ENCODE measurements around the gene TAF6L.

TAF6L gene

GRCh38 chr11:62805961-62806441 lies 34.8 kb downstream of the TAF6L start:
- TF ChIP-seq EZH2phosphoT487 (IDR thresholded peaks at IDR 0.05; ENCODE audit: borderline replicate concordance) (no peak), CTCF (conservative IDR thresholded peaks at IDR 0.05; ENCODE audit: low read length) (no peak)
- Histone ChIP-seq H3K36me3 (ENCODE audit: insufficient read depth, low read length) (peaks cover 12% of the 10 kb centered on the region; the same call in 1 of the 2 replicates), H4K20me1 (ENCODE audit: insufficient read depth, low read length, poor library complexity, severe bottlenecking) (peaks cover 18% of the 10 kb centered on the region), H3K27me3 (ENCODE audit: insufficient read depth, low read length, poor library complexity, severe bottlenecking) (no peaks in the 10 kb centered on the region), H3K9me3 (ENCODE audit: insufficient read depth, low read depth, low read length) (no peaks in the 10 kb centered on the region), H3F3A (ENCODE audit: low read depth) (no peaks in the 10 kb centered on the region), H3K9ac (ENCODE audit: low read depth, low read length, poor library complexity, severe bottlenecking) (peak overlapping the region; percentile 89), H3K79me2 (ENCODE audit: insufficient read depth, low read length) (peaks cover 39% of the 10 kb centered on the region), H3K4me2 (ENCODE audit: low read depth, low read length, poor library complexity, severe bottlenecking) (peak overlapping the region; percentile 76), H3K9me2 (replicated peaks; ENCODE audit: low read depth, low read length) (no peaks in the 10 kb centered on the region), H3K4me3 (ENCODE audit: low read length, poor library complexity, severe bottlenecking) (peak overlapping the region; percentile 94), H3K4me1 (ENCODE audit: insufficient read depth, low read length, poor library complexity, severe bottlenecking) (peaks cover 15% of the 10 kb centered on the region), H2AFZ (ENCODE audit: low read length) (peak overlapping the region; percentile 85; the same call in 1 of the 2 replicates)

GRCh38 chr11:62806611-62807121 lies 35.5 kb downstream of the TAF6L start:
- TF ChIP-seq CTCF (conservative IDR thresholded peaks at IDR 0.05; ENCODE audit: low read length) = no peak
- TF ChIP-seq EZH2phosphoT487 (IDR thresholded peaks at IDR 0.05; ENCODE audit: borderline replicate concordance) = no peak

GRCh38 chr11:62810748-62811147 lies 39.6 kb downstream of the TAF6L start:
- H2AFZ ChIP-seq (ENCODE audit: low read length) = no peak overlapping the region
- no peaks in the 10 kb centered on the region for H3K9me2 ChIP-seq (replicated peaks; ENCODE audit: low read depth, low read length)
- no peaks in the 10 kb centered on the region for H4K20me1 ChIP-seq (ENCODE audit: insufficient read depth, low read length, poor library complexity, severe bottlenecking)
- no peak overlapping the region for H3K4me3 ChIP-seq (ENCODE audit: low read length, poor library complexity, severe bottlenecking)
- no peaks in the 10 kb centered on the region for H3K79me2 ChIP-seq (ENCODE audit: insufficient read depth, low read length)
- no peaks in the 10 kb centered on the region for H3K27me3 ChIP-seq (ENCODE audit: insufficient read depth, low read length, poor library complexity, severe bottlenecking)
- no peaks in the 10 kb centered on the region for H3K4me1 ChIP-seq (ENCODE audit: insufficient read depth, low read length, poor library complexity, severe bottlenecking)
- no peak overlapping the region for H3K9ac ChIP-seq (ENCODE audit: low read depth, low read length, poor library complexity, severe bottlenecking)
- TF ChIP-seq CTCF (conservative IDR thresholded peaks at IDR 0.05; ENCODE audit: low read length) (no peak), EZH2phosphoT487 (IDR thresholded peaks at IDR 0.05; ENCODE audit: borderline replicate concordance) (no peak)
- no peak overlapping the region for H3K4me2 ChIP-seq (ENCODE audit: low read depth, low read length, poor library complexity, severe bottlenecking)
- no peaks in the 10 kb centered on the region for H3F3A ChIP-seq (ENCODE audit: low read depth)
- no peaks in the 10 kb centered on the region for H3K36me3 ChIP-seq (ENCODE audit: insufficient read depth, low read length)
- H3K9me3 ChIP-seq (ENCODE audit: insufficient read depth, low read depth, low read length) = no peaks in the 10 kb centered on the region

More at GRCh38 chr11:62806611-62807121, 35.5 kb downstream of the TAF6L start:
- Histone ChIP-seq H4K20me1 (ENCODE audit: insufficient read depth, low read length, poor library complexity, severe bottlenecking) (peaks cover 14% of the 10 kb centered on the region), H3K9me2 (replicated peaks; ENCODE audit: low read depth, low read length) (no peaks in the 10 kb centered on the region), H3K36me3 (ENCODE audit: insufficient read depth, low read length) (peaks cover 5% of the 10 kb centered on the region; the same call in 1 of the 2 replicates), H3K4me2 (ENCODE audit: low read depth, low read length, poor library complexity, severe bottlenecking) (peak overlapping the region; percentile 76), H2AFZ (ENCODE audit: low read length) (no peak overlapping the region), H3K9me3 (ENCODE audit: insufficient read depth, low read depth, low read length) (no peaks in the 10 kb centered on the region), H3K4me3 (ENCODE audit: low read length, poor library complexity, severe bottlenecking) (no peak overlapping the region), H3K9ac (ENCODE audit: low read depth, low read length, poor library complexity, severe bottlenecking) (no peak overlapping the region), H3K79me2 (ENCODE audit: insufficient read depth, low read length) (peaks cover 33% of the 10 kb centered on the region), H3K27me3 (ENCODE audit: insufficient read depth, low read length, poor library complexity, severe bottlenecking) (no peaks in the 10 kb centered on the region), H3K4me1 (ENCODE audit: insufficient read depth, low read length, poor library complexity, severe bottlenecking) (peaks cover 15% of the 10 kb centered on the region), H3F3A (ENCODE audit: low read depth) (no peaks in the 10 kb centered on the region)
